IMR-90 (cell line): ENCODE results near the gene FCHSD2. TPM values are rescaled to one million over a fixed set of nuclear protein-coding genes. Genes with fewer than 3 reads are reported as not detected.

Experiments used
- BHLHE40 ChIP-seq: fragments of 150-350 bp; IDR thresholded peaks from 2 replicates; pipeline ENCODE4 v1.6.1; 2016; ENCODE audit warnings: mild to moderate bottlenecking, low read depth, low read length
- CEBPB ChIP-seq: IDR thresholded peaks from 2 replicates; pipeline ENCODE4 v1.6.1; 2012; ENCODE audit warnings: low read depth, low read length, improper control_type of control experiment
- FOS ChIP-seq: fragments of 150-350 bp; IDR thresholded peaks from 2 replicates; pipeline ENCODE4 v1.6.1; 2016; ENCODE audit warnings: low read depth, low read length
- USF2 ChIP-seq: fragments of 150-350 bp; IDR thresholded peaks from 2 replicates; pipeline ENCODE4 v1.6.1; 2017; ENCODE audit warnings: mild to moderate bottlenecking, antibody characterized with exemption, low read length, low read depth
- polyA plus RNA-seq, 3 experiments: library from polyadenylated mRNA; depleted of rRNA; stranded (reverse); fragments of >200 nt; gene quantifications; 2 replicates each; pipeline ENCODE4 v1.2.3, GENCODE V29; 2012; ENCODE audit warnings: low replicate concordance in 1 of 3
- total RNA-seq: library from RNA; depleted of rRNA; stranded (reverse); fragments of >200 nt; gene quantifications from 2 replicates; pipeline ENCODE4 v1.2.3, GENCODE V29; 2012

FCHSD2 gene
- total and polyA plus RNA-seq, 2 of the 4 experiments (the other 2 are of a cell fraction), result 5.9 to 18.7 TPM

- TF ChIP-seq USF2 (no peak), FOS (no peak), CEBPB (no peak), BHLHE40 (no peak)
These were observed 1.1 kb downstream of the FCHSD2 start (continued) for GRCh38 chr11:73141031-73141308.
